ENCODE results near the gene CHCHD3.

The CHCHD3 gene

GRCh38 chr7:132869166-132869861 lies 212.6 kb downstream of the CHCHD3 start:
- Histone ChIP-seq H3K9me3 (ENCODE audit: insufficient read depth, low read depth, low read length) (no peaks in the 10 kb centered on the region), H3K4me1 (ENCODE audit: insufficient read depth, low read length) (peaks cover 4% of the 10 kb centered on the region; the same call in 1 of the 2 replicates), H3K36me3 (ENCODE audit: insufficient read depth, low read depth, low read length) (no peaks in the 10 kb centered on the region), H3K27ac (ENCODE audit: low read length) (no peak overlapping the region), H3K27me3 (ENCODE audit: insufficient read depth, low read length) (no peaks in the 10 kb centered on the region), H3K4me3 (ENCODE audit: low read length) (no peak overlapping the region), H3K9ac (ENCODE audit: low read depth, low read length) (no peak overlapping the region)

- Histone ChIP-seq H3K36me3 (ENCODE audit: insufficient read depth, low read depth, low read length) (no peaks in the 10 kb centered on the region), H3K9ac (ENCODE audit: low read depth, low read length) (no peak overlapping the region), H3K27me3 (ENCODE audit: insufficient read depth, low read length) (no peaks in the 10 kb centered on the region), H3K4me3 (ENCODE audit: low read length) (no peak overlapping the region), H3K4me1 (ENCODE audit: insufficient read depth, low read length) (peaks cover 4% of the 10 kb centered on the region; the same call in 1 of the 2 replicates), H3K9me3 (ENCODE audit: insufficient read depth, low read depth, low read length) (no peaks in the 10 kb centered on the region), H3K27ac (ENCODE audit: low read length) (no peak overlapping the region)
These were observed 215.3 kb downstream of the CHCHD3 start for GRCh38 chr7:132866551-132866950.

- H3K4me1 ChIP-seq (ENCODE audit: insufficient read depth, low read length) = peaks cover 4% of the 10 kb centered on the region; the same call in 1 of the 2 replicates
- H3K9ac ChIP-seq (ENCODE audit: low read depth, low read length) = no peak overlapping the region
- no peaks in the 10 kb centered on the region for H3K36me3 ChIP-seq (ENCODE audit: insufficient read depth, low read depth, low read length)
- H3K27ac ChIP-seq (ENCODE audit: low read length) = no peak overlapping the region
- H3K9me3 ChIP-seq (ENCODE audit: insufficient read depth, low read depth, low read length) = no peaks in the 10 kb centered on the region
- H3K27me3 ChIP-seq (ENCODE audit: insufficient read depth, low read length) = no peaks in the 10 kb centered on the region
- no peak overlapping the region for H3K4me3 ChIP-seq (ENCODE audit: low read length)
These were observed 215.8 kb downstream of the CHCHD3 start for GRCh38 chr7:132866144-132866531.

- Histone ChIP-seq H3K9me3 (ENCODE audit: insufficient read depth, low read depth, low read length) (no peaks in the 10 kb centered on the region), H3K27me3 (ENCODE audit: insufficient read depth, low read length) (no peaks in the 10 kb centered on the region), H3K27ac (ENCODE audit: low read length) (no peak overlapping the region)
These were observed 216.3 kb downstream of the CHCHD3 start for GRCh38 chr7:132865366-132866143.

GRCh38 chr7:132861940-132862554 lies 219.8 kb downstream of the CHCHD3 start:
- H3K27ac ChIP-seq (ENCODE audit: low read length) = no peak overlapping the region
- no peaks in the 10 kb centered on the region for H3K36me3 ChIP-seq (ENCODE audit: insufficient read depth, low read depth, low read length)
- H3K27me3 ChIP-seq (ENCODE audit: insufficient read depth, low read length) = no peaks in the 10 kb centered on the region
- no peak overlapping the region for H3K9ac ChIP-seq (ENCODE audit: low read depth, low read length)
- no peak overlapping the region for H3K4me3 ChIP-seq (ENCODE audit: low read length)
- no peaks in the 10 kb centered on the region for H3K4me1 ChIP-seq (ENCODE audit: insufficient read depth, low read length)
- no peaks in the 10 kb centered on the region for H3K9me3 ChIP-seq (ENCODE audit: insufficient read depth, low read depth, low read length)

More at GRCh38 chr7:132865366-132866143, 216.3 kb downstream of the CHCHD3 start:
- no peak overlapping the region for H3K9ac ChIP-seq (ENCODE audit: low read depth, low read length)
- no peaks in the 10 kb centered on the region for H3K36me3 ChIP-seq (ENCODE audit: insufficient read depth, low read depth, low read length)
- H3K4me3 ChIP-seq (ENCODE audit: low read length) = no peak overlapping the region
- peaks cover 4% of the 10 kb centered on the region; the same call in 1 of the 2 replicates for H3K4me1 ChIP-seq (ENCODE audit: insufficient read depth, low read length)

GRCh38 chr7:132861424-132861823 lies 220.5 kb downstream of the CHCHD3 start:
- Histone ChIP-seq H3K9ac (ENCODE audit: low read depth, low read length) (no peak overlapping the region), H3K36me3 (ENCODE audit: insufficient read depth, low read depth, low read length) (no peaks in the 10 kb centered on the region), H3K27ac (ENCODE audit: low read length) (no peak overlapping the region), H3K4me1 (ENCODE audit: insufficient read depth, low read length) (peaks cover under 1% of the 10 kb centered on the region; the same call in 1 of the 2 replicates), H3K4me3 (ENCODE audit: low read length) (no peak overlapping the region), H3K9me3 (ENCODE audit: insufficient read depth, low read depth, low read length) (no peaks in the 10 kb centered on the region), H3K27me3 (ENCODE audit: insufficient read depth, low read length) (no peaks in the 10 kb centered on the region)

- Histone ChIP-seq H3K4me1 (ENCODE audit: insufficient read depth, low read length) (peaks cover 9% of the 10 kb centered on the region; the same call in 1 of the 2 replicates), H3K27me3 (ENCODE audit: insufficient read depth, low read length) (no peaks in the 10 kb centered on the region), H3K9me3 (ENCODE audit: insufficient read depth, low read depth, low read length) (no peaks in the 10 kb centered on the region), H3K36me3 (ENCODE audit: insufficient read depth, low read depth, low read length) (no peaks in the 10 kb centered on the region), H3K9ac (ENCODE audit: low read depth, low read length) (no peak overlapping the region), H3K27ac (ENCODE audit: low read length) (no peak overlapping the region), H3K4me3 (ENCODE audit: low read length) (no peak overlapping the region)
These were observed 222.7 kb downstream of the CHCHD3 start for GRCh38 chr7:132859199-132859598.

- Histone ChIP-seq H3K36me3 (ENCODE audit: insufficient read depth, low read depth, low read length) (no peaks in the 10 kb centered on the region), H3K4me1 (ENCODE audit: insufficient read depth, low read length) (peaks cover 9% of the 10 kb centered on the region; the same call in 1 of the 2 replicates), H3K27ac (ENCODE audit: low read length) (no peak overlapping the region), H3K27me3 (ENCODE audit: insufficient read depth, low read length) (no peaks in the 10 kb centered on the region), H3K4me3 (ENCODE audit: low read length) (no peak overlapping the region), H3K9me3 (ENCODE audit: insufficient read depth, low read depth, low read length) (no peaks in the 10 kb centered on the region), H3K9ac (ENCODE audit: low read depth, low read length) (no peak overlapping the region)
These were observed 223.1 kb downstream of the CHCHD3 start for GRCh38 chr7:132858760-132859159.

- H3K4me3 ChIP-seq (ENCODE audit: low read length) = no peak overlapping the region
- no peaks in the 10 kb centered on the region for H3K27me3 ChIP-seq (ENCODE audit: insufficient read depth, low read length)
- H3K27ac ChIP-seq (ENCODE audit: low read length) = no peak overlapping the region
- H3K4me1 ChIP-seq (ENCODE audit: insufficient read depth, low read length) = peaks cover 9% of the 10 kb centered on the region; the same call in 1 of the 2 replicates
- no peaks in the 10 kb centered on the region for H3K36me3 ChIP-seq (ENCODE audit: insufficient read depth, low read depth, low read length)
- no peaks in the 10 kb centered on the region for H3K9me3 ChIP-seq (ENCODE audit: insufficient read depth, low read depth, low read length)
- H3K9ac ChIP-seq (ENCODE audit: low read depth, low read length) = no peak overlapping the region
These were observed 223.6 kb downstream of the CHCHD3 start for GRCh38 chr7:132858251-132858650.

GRCh38 chr7:132857703-132858102 lies 224.2 kb downstream of the CHCHD3 start:
- Histone ChIP-seq H3K36me3 (ENCODE audit: insufficient read depth, low read depth, low read length) (no peaks in the 10 kb centered on the region), H3K27me3 (ENCODE audit: insufficient read depth, low read length) (no peaks in the 10 kb centered on the region), H3K27ac (ENCODE audit: low read length) (no peak overlapping the region), H3K4me1 (ENCODE audit: insufficient read depth, low read length) (peaks cover 9% of the 10 kb centered on the region; the same call in 1 of the 2 replicates), H3K9me3 (ENCODE audit: insufficient read depth, low read depth, low read length) (no peaks in the 10 kb centered on the region), H3K4me3 (ENCODE audit: low read length) (no peak overlapping the region), H3K9ac (ENCODE audit: low read depth, low read length) (no peak overlapping the region)

GRCh38 chr7:132857031-132857430 lies 224.9 kb downstream of the CHCHD3 start:
- peaks cover 9% of the 10 kb centered on the region; the same call in 1 of the 2 replicates for H3K4me1 ChIP-seq (ENCODE audit: insufficient read depth, low read length)
- no peak overlapping the region for H3K9ac ChIP-seq (ENCODE audit: low read depth, low read length)
- no peaks in the 10 kb centered on the region for H3K27me3 ChIP-seq (ENCODE audit: insufficient read depth, low read length)
- no peak overlapping the region for H3K27ac ChIP-seq (ENCODE audit: low read length)
- H3K4me3 ChIP-seq (ENCODE audit: low read length) = no peak overlapping the region
- no peaks in the 10 kb centered on the region for H3K36me3 ChIP-seq (ENCODE audit: insufficient read depth, low read depth, low read length)
- no peaks in the 10 kb centered on the region for H3K9me3 ChIP-seq (ENCODE audit: insufficient read depth, low read depth, low read length)
